ENCODE results near the gene MAP3K6.
A peak's percentile ranks its signal among the peaks of the same experiment; 100 is the strongest.
"Not testable (repeated sequence)": the region's sequence is repeated elsewhere in the genome, so short reads cannot be mapped to it uniquely, and the experiment has no call there.

MAP3K6 gene

GRCh38 chr1:27388337-27389005 is 21.7 kb upstream of the MAP3K6 start:
- peak; percentile 71 for DNase-seq (ENCODE audit: low read depth, low spot score)
- Histone ChIP-seq H3K9me3 (ENCODE audit: control insufficient read depth, insufficient read depth, low read length) (no peaks in the 10 kb centered on the region), H3K4me1 (ENCODE audit: control insufficient read depth, insufficient read depth, low read length) (peaks cover 5% of the 10 kb centered on the region), H3K36me3 (ENCODE audit: control insufficient read depth, insufficient read depth, low read length) (no peaks in the 10 kb centered on the region), H3K27ac (ENCODE audit: low read length) (no peak overlapping the region), H3K4me3 (ENCODE audit: low read length) (no peak overlapping the region), H3K27me3 (ENCODE audit: control insufficient read depth, insufficient read depth, low read length) (no peaks in the 10 kb centered on the region)
- WGBS (ENCODE audit: insufficient coverage, insufficient read length): no CpG with 5 or more reads among the region's 5 CpGs

GRCh38 chr1:27384797-27385196 is 18.0 kb upstream of the MAP3K6 start:
- not testable (repeated sequence) for H3K27ac ChIP-seq (ENCODE audit: low read length); H3K4me3 ChIP-seq (ENCODE audit: low read length); H3K9me3 ChIP-seq (ENCODE audit: control insufficient read depth, insufficient read depth, low read length); DNase-seq (ENCODE audit: low read depth, low spot score); H3K27me3 ChIP-seq (ENCODE audit: control insufficient read depth, insufficient read depth, low read length); H3K36me3 ChIP-seq (ENCODE audit: control insufficient read depth, insufficient read depth, low read length); H3K4me1 ChIP-seq (ENCODE audit: control insufficient read depth, insufficient read depth, low read length)
- WGBS (ENCODE audit: insufficient coverage, insufficient read length): no CpG with 5 or more reads among the region's 3 CpGs

- Histone ChIP-seq H3K4me3 (ENCODE audit: low read length) (no peak overlapping the region), H3K27ac (ENCODE audit: low read length) (no peak overlapping the region), H3K36me3 (ENCODE audit: control insufficient read depth, insufficient read depth, low read length) (no peaks in the 10 kb centered on the region), H3K9me3 (ENCODE audit: control insufficient read depth, insufficient read depth, low read length) (no peaks in the 10 kb centered on the region), H3K27me3 (ENCODE audit: control insufficient read depth, insufficient read depth, low read length) (no peaks in the 10 kb centered on the region), H3K4me1 (ENCODE audit: control insufficient read depth, insufficient read depth, low read length) (peaks cover 3% of the 10 kb centered on the region; the same call in 1 of the 2 replicates)
- no CpG with 5 or more reads among the region's 13 CpGs for WGBS (ENCODE audit: insufficient coverage, insufficient read length)
- DNase-seq (ENCODE audit: low read depth, low spot score): no peak
Measured at GRCh38 chr1:27383661-27384060, 16.9 kb upstream of the MAP3K6 start.

- no peaks in the 10 kb centered on the region for H3K27me3 ChIP-seq (ENCODE audit: control insufficient read depth, insufficient read depth, low read length)
- peaks cover 3% of the 10 kb centered on the region; the same call in 1 of the 2 replicates for H3K4me1 ChIP-seq (ENCODE audit: control insufficient read depth, insufficient read depth, low read length)
- no peaks in the 10 kb centered on the region for H3K36me3 ChIP-seq (ENCODE audit: control insufficient read depth, insufficient read depth, low read length)
- no peaks in the 10 kb centered on the region for H3K9me3 ChIP-seq (ENCODE audit: control insufficient read depth, insufficient read depth, low read length)
- H3K27ac ChIP-seq (ENCODE audit: low read length): no peak within 1 kb of the TSS
- peak within 1 kb of the TSS; percentile 39; the same call in 1 of the 2 replicates for H3K4me3 ChIP-seq (ENCODE audit: low read length)
- no peak for DNase-seq (ENCODE audit: low read depth, low spot score)
- WGBS (ENCODE audit: insufficient coverage, insufficient read length): no CpG with 5 or more reads among the region's 43 CpGs
Measured at GRCh38 chr1:27383039-27383605, 16.4 kb upstream of the MAP3K6 start, which contains the start of gene CD164L2. TSS of gene CD164L2 (minus strand) at chr1:27383333. CDS start at chr1:27383239, 94 bp downstream.

- Histone ChIP-seq H3K27me3 (ENCODE audit: control insufficient read depth, insufficient read depth, low read length) (no peaks in the 10 kb centered on the region), H3K36me3 (ENCODE audit: control insufficient read depth, insufficient read depth, low read length) (no peaks in the 10 kb centered on the region), H3K9me3 (ENCODE audit: control insufficient read depth, insufficient read depth, low read length) (no peaks in the 10 kb centered on the region), H3K27ac (ENCODE audit: low read length) (no peak overlapping the region), H3K4me3 (ENCODE audit: low read length) (no peak overlapping the region; the same call in 1 of the 2 replicates), H3K4me1 (ENCODE audit: control insufficient read depth, insufficient read depth, low read length) (peaks cover 3% of the 10 kb centered on the region; the same call in 1 of the 2 replicates)
- DNase-seq (ENCODE audit: low read depth, low spot score): no peak
- WGBS (ENCODE audit: insufficient coverage, insufficient read length): no CpG with 5 or more reads among the region's 18 CpGs
Measured at GRCh38 chr1:27381969-27382762, 15.4 kb upstream of the MAP3K6 start.

- H3K4me1 ChIP-seq (ENCODE audit: control insufficient read depth, insufficient read depth, low read length): peaks cover 3% of the 10 kb centered on the region; the same call in 1 of the 2 replicates
- no peak overlapping the region for H3K4me3 ChIP-seq (ENCODE audit: low read length)
- no peaks in the 10 kb centered on the region for H3K36me3 ChIP-seq (ENCODE audit: control insufficient read depth, insufficient read depth, low read length)
- DNase-seq (ENCODE audit: low read depth, low spot score): no peak
- no CpG with 5 or more reads among the region's 12 CpGs for WGBS (ENCODE audit: insufficient coverage, insufficient read length)
- H3K9me3 ChIP-seq (ENCODE audit: control insufficient read depth, insufficient read depth, low read length): no peaks in the 10 kb centered on the region
- H3K27ac ChIP-seq (ENCODE audit: low read length): no peak overlapping the region
- H3K27me3 ChIP-seq (ENCODE audit: control insufficient read depth, insufficient read depth, low read length): no peaks in the 10 kb centered on the region
Measured at GRCh38 chr1:27380766-27381733, 14.3 kb upstream of the MAP3K6 start.

- Histone ChIP-seq H3K27ac (ENCODE audit: low read length) (no peak overlapping the region), H3K4me3 (ENCODE audit: low read length) (no peak overlapping the region), H3K4me1 (ENCODE audit: control insufficient read depth, insufficient read depth, low read length) (peaks cover 3% of the 10 kb centered on the region; the same call in 1 of the 2 replicates), H3K36me3 (ENCODE audit: control insufficient read depth, insufficient read depth, low read length) (no peaks in the 10 kb centered on the region), H3K9me3 (ENCODE audit: control insufficient read depth, insufficient read depth, low read length) (no peaks in the 10 kb centered on the region), H3K27me3 (ENCODE audit: control insufficient read depth, insufficient read depth, low read length) (no peaks in the 10 kb centered on the region)
- DNase-seq (ENCODE audit: low read depth, low spot score): no peak
- no CpG with 5 or more reads among the region's 4 CpGs for WGBS (ENCODE audit: insufficient coverage, insufficient read length)
Measured at GRCh38 chr1:27380224-27380623, 13.5 kb upstream of the MAP3K6 start.

GRCh38 chr1:27379564-27380122 is 12.9 kb upstream of the MAP3K6 start:
- no peak for DNase-seq (ENCODE audit: low read depth, low spot score)
- Histone ChIP-seq H3K4me1 (ENCODE audit: control insufficient read depth, insufficient read depth, low read length) (peaks cover 3% of the 10 kb centered on the region; the same call in 1 of the 2 replicates), H3K27ac (ENCODE audit: low read length) (no peak overlapping the region), H3K27me3 (ENCODE audit: control insufficient read depth, insufficient read depth, low read length) (no peaks in the 10 kb centered on the region), H3K4me3 (ENCODE audit: low read length) (no peak overlapping the region), H3K36me3 (ENCODE audit: control insufficient read depth, insufficient read depth, low read length) (no peaks in the 10 kb centered on the region), H3K9me3 (ENCODE audit: control insufficient read depth, insufficient read depth, low read length) (no peaks in the 10 kb centered on the region)
- WGBS (ENCODE audit: insufficient coverage, insufficient read length): no CpG with 5 or more reads among the region's 11 CpGs

- H3K4me1 ChIP-seq (ENCODE audit: control insufficient read depth, insufficient read depth, low read length): peaks cover 3% of the 10 kb centered on the region; the same call in 1 of the 2 replicates
- no CpG with 5 or more reads among the region's 12 CpGs for WGBS (ENCODE audit: insufficient coverage, insufficient read length)
- no peak overlapping the region for H3K4me3 ChIP-seq (ENCODE audit: low read length)
- no peaks in the 10 kb centered on the region for H3K36me3 ChIP-seq (ENCODE audit: control insufficient read depth, insufficient read depth, low read length)
- no peaks in the 10 kb centered on the region for H3K9me3 ChIP-seq (ENCODE audit: control insufficient read depth, insufficient read depth, low read length)
- DNase-seq (ENCODE audit: low read depth, low spot score): no peak
- no peak overlapping the region for H3K27ac ChIP-seq (ENCODE audit: low read length)
- H3K27me3 ChIP-seq (ENCODE audit: control insufficient read depth, insufficient read depth, low read length): no peaks in the 10 kb centered on the region
Measured at GRCh38 chr1:27377760-27378495, 11.2 kb upstream of the MAP3K6 start.
